Peyer's patch (tissue), 4 donors: Measurements from ENCODE around the gene FAM107B.

ENCODE experiments used
- CTCF ChIP-seq, 6 experiments: fragments of 450-650 bp in 4 of 6; fragments of 200-600 bp in 2 of 6; sonication (generic) in 1 of 6; IDR thresholded peaks; one replicate each; pipeline ENCODE4 v1.5.1; 2017 to 2019; ENCODE audit warnings: antibody characterized with exemption in 6 of 6, mild to moderate bottlenecking in 3 of 6, moderate library complexity in 1 of 6
- POLR2A ChIP-seq, 2 donors: fragments of 450-650 bp; IDR thresholded peaks; one replicate each; pipeline ENCODE4 v1.5.1; 2017; ENCODE audit warnings: antibody characterized with exemption in 2 of 2, mild to moderate bottlenecking in 2 of 2, moderate library complexity in 2 of 2

DNA sequence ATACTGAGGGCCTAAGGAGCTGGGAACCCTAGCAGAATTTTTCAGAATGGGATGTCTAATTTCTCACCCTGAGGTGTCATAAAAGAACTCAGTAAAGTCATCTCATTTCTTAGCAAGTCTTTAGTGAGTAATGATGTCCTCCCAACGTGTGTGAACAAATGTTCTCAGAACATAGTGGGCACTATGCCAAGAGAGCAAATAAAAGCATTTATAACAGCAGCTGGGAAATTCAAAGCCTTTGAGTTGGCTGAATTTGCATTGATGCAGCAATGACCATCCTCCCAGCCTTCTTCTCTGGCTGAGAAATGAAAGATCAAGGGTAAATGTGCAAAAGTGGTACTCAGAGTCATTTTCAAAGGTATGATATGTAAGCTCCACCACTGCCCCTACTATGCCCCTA lies 109.4 kb downstream of the FAM107B start:
- TF ChIP-seq CTCF (IDR thresholded peaks at IDR 0.05): no peak
- no peak for TF ChIP-seq POLR2A (IDR thresholded peaks at IDR 0.05)
